GM18951 (cell line): ENCODE results near the gene PRR33.

Source experiments
- POLR2A ChIP-seq: IDR thresholded peaks from 4 replicates; pipeline ENCODE4 v1.6.1; 2011; ENCODE audit warnings: mild to moderate bottlenecking; ENCODE audit not compliant: insufficient read length, insufficient read depth; ENCODE audit errors: extremely low read depth
- in situ Hi-C: fragments of 300-500 bp; cut with MboI; formaldehyde crosslinking; loops from one replicate; pipeline ENCODE4 v1.12.0; 2022; ENCODE audit warnings: low sequenced_read_pairs, mixed read lengths, inconsistent platforms; ENCODE audit not compliant: unreplicated experiment

Gene PRR33

GRCh38 chr11:1846453-1846932 is 45.2 kb downstream of the PRR33 start:
- in situ Hi-C loops, result no loop called here
- TF ChIP-seq POLR2A, result no peak

- TF ChIP-seq POLR2A, result no peak
- in situ Hi-C loops, result no loop called here
Measured at GRCh38 chr11:1845561-1846452, 45.9 kb downstream of the PRR33 start.

- no peak for TF ChIP-seq POLR2A
- in situ Hi-C loops, result no loop called here
Measured at GRCh38 chr11:1845095-1845429, 46.6 kb downstream of the PRR33 start.

- in situ Hi-C loops, result no loop called here
- no peak for TF ChIP-seq POLR2A
Measured at GRCh38 chr11:1844221-1845094, 47.2 kb downstream of the PRR33 start.

- in situ Hi-C loops, result no loop called here
- TF ChIP-seq POLR2A, result no peak
Measured at GRCh38 chr11:1843796-1844195, 47.9 kb downstream of the PRR33 start.

DNA sequence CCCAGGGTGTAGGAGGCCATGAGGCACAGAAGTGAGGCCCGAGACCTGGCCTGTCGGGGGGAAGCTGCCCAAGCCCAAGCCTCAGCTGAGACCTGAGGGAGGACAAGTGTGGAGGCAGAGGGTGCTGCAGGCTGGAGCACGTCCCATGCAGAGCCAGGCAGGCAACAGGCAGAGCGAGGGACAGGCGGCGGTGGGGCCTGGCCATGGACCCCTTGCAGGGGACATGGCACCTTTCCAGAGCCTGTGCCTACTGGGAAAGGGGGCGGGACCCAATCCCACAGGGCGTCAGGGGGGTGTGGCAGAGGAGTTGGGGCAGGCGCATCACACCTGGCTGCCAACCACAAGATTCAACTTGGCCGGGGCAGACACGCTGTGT is 48.6 kb downstream of the PRR33 start:
- in situ Hi-C loops, result no loop called here
- TF ChIP-seq POLR2A, result no peak

- TF ChIP-seq POLR2A, result no peak
- in situ Hi-C loops, result no loop called here
Measured at GRCh38 chr11:1842149-1843097, 49.3 kb downstream of the PRR33 start.

DNA sequence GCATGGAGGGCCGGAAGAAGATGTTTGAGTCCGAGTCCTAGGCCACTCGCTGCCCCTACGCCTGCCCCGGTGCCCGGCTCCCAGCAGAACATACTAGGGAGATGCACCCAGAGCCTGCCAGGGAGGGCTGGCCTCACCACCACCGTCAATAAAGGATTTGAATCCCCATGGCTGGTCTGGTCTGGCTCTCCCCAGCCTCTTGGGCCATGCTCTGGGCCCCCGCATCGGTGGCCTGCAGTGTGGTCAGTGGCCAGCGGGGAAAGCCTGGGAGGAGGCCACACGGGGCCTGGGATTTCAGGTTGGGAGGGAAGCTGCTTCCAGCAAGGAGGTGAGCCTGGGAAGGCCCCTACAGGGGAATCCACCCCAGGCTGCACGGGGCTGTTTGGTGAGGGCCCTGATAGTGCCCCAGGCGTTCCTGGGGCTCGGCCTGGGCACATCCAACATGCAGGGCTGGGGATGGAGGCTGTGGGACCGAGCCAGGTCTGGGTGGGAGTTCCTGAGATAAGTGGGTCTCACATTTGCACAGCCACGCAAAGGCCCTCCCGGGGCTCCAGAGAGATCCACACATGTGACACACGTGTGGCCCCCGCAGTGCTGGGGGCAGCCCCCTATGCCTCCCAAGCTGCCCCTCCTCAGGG is 50.1 kb downstream of the PRR33 start:
- no peak for TF ChIP-seq POLR2A
- in situ Hi-C loops, result no loop called here

- TF ChIP-seq POLR2A, result no peak
- in situ Hi-C loops, result no loop called here
Measured at GRCh38 chr11:1840780-1841480, 50.8 kb downstream of the PRR33 start.

DNA sequence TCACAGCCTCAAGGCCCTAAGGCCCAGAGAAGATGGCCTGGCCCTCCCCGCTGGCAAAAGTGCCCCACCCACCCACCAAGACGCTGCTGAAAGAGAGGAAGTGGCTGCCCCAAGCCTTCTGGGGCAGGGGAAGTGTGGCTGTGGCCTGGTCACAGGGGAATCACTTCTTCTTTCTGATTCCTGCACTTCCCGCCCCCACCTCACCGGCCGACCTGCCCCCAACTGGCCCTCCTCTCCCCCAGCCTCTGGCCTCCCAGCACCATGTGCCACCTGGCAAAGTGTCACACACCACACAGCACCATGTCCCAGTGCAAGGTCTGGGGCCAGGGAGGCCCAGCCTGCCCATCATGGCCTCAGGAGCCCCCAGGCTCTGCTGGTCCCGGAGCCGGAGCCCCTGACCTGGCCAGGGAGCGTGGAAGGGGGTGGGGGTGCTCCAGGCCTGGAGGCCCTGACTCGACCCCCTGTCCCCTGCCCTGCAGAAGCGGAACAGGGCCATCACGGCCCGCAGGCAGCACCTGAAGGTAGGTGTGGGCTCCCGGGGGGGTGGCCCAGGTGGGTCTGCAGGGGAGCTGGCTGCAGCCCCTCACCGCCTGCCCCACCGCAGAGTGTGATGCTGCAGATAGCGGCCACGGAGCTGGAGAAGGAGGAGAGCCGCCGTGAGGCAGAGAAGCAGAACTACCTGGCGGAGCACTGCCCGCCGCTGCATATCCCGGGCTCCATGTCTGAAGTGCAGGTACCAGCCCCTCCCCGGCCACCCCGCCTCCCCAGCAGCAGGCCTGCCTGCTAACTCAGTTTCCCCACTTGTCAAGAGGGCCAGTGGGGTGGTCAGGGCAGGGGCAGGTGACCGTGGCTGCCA is 51.5 kb downstream of the PRR33 start:
- in situ Hi-C loops, result no loop called here
- no peak for TF ChIP-seq POLR2A
